ENCODE results near the gene TOMM34. TPM values are rescaled to one million over a fixed set of nuclear protein-coding genes. Genes with fewer than 3 reads are reported as not detected.

The TOMM34 gene
- total RNA-seq, 2 experiments from 2014 or later: 60.5 to 62.4 TPM

DNA sequence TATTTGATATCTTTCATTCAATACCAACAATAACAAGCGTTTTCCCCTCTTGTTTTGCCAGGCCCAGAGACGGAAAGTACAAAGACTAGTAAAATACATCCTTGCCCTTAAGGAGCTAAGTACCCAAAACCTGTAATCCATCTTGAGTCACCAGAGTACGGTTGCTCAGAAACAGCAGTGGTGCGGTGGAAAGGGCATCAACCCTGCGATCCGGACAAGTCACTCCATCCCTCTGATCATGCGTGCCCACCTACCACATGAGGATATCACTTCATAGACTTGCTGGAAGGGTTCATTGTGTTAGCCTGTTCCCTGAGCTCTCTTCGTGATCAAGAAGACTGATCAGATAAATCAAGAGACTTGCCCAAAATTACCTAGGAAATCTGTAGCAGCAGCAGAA is 1.9 kb downstream of the TOMM34 start:
- H3K9me3 Mint-ChIP-seq: peaks cover 2% of the 10 kb centered on the region
- peaks cover 66% of the 10 kb centered on the region for H3K4me1 Mint-ChIP-seq (ENCODE audit: low read depth)
- peaks cover 57% of the 10 kb centered on the region for H3K36me3 Mint-ChIP-seq (ENCODE audit: low read depth)
- H3K27me3 Mint-ChIP-seq: no peaks in the 10 kb centered on the region
- ChIA-PET POLR2A (interaction anchor here (1.0 to 3.5 kb wide), 7 partner anchors 9 to 78 kb away, joined by 3 to 14 read pairs (median 5); partner anchors contain the start of gene PABPC1L), CTCF (interaction anchor here (0.5 to 2.3 kb wide), 6 partner anchors 47 to 138 kb away, joined by 3 to 12 read pairs (median 4); no protein-coding TSS in a partner anchor)
- TF ChIP-seq, protein P1, sequence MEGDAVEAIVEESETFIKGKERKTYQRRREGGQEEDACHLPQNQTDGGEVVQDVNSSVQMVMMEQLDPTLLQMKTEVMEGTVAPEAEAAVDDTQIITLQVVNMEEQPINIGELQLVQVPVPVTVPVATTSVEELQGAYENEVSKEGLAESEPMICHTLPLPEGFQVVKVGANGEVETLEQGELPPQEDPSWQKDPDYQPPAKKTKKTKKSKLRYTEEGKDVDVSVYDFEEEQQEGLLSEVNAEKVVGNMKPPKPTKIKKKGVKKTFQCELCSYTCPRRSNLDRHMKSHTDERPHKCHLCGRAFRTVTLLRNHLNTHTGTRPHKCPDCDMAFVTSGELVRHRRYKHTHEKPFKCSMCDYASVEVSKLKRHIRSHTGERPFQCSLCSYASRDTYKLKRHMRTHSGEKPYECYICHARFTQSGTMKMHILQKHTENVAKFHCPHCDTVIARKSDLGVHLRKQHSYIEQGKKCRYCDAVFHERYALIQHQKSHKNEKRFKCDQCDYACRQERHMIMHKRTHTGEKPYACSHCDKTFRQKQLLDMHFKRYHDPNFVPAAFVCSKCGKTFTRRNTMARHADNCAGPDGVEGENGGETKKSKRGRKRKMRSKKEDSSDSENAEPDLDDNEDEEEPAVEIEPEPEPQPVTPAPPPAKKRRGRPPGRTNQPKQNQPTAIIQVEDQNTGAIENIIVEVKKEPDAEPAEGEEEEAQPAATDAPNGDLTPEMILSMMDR (IDR thresholded peaks at IDR 0.05): no peak
- peak overlapping the region; percentile 40 for H3K27ac Mint-ChIP-seq
- DNase-seq (no peak), ATAC-seq (no peak)
- intact Hi-C loops (cut with micrococcal nuclease): no loop called here
- peak overlapping the region; percentile 84 for H3K4me3 Mint-ChIP-seq

DNA sequence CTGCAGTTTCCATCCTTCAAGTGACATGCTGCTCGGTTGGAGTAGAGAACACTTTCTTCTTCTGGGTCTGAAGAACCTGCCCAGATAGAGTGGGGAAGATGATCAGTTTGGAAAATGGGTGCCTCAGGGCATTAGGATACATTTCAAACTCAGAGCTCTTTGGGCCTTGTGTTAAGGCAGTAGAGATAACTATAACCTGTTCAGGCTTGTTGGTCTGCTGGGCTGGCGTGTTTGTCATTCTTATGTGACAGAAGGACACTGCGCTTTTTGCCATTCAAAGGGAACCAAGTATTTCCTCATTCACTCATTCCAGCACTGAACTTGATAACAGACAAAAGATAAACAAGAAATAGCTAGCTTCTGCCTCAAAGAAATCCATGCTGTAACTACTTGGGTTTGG is 3.8 kb downstream of the TOMM34 start:
- H3K4me1 Mint-ChIP-seq (ENCODE audit: low read depth): peaks cover 59% of the 10 kb centered on the region
- POLR2A ChIA-PET: interaction anchor here (0.7 to 1.9 kb wide), 3 partner anchors 9 to 14 kb away, joined by 3 to 7 read pairs (median 4); no protein-coding TSS in a partner anchor

DNA sequence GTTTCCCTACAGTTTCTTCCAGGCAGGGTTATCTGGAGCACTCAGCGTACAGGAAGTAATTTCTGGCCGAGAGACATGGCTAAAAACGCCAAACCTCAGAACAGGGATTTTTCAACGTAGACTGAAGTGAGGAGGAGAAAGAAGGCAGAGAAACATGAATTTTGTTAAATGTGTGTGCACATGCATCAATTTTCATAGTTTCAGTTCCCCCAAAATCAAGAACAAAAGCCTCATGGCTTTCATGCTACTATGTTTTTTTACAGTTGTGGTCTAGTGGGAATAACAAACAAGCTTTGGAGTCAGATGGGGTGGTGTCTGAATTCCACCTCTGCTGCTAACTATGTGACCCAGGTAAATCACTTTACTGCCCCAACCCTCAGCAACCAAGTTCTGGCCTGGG is 4.9 kb downstream of the TOMM34 start:
- Mint-ChIP-seq H3K27ac (no peak overlapping the region), H3K4me1 (ENCODE audit: low read depth) (peaks cover 49% of the 10 kb centered on the region), H3K27me3 (no peaks in the 10 kb centered on the region), H3K36me3 (ENCODE audit: low read depth) (peaks cover 84% of the 10 kb centered on the region), H3K4me3 (no peak overlapping the region), H3K9me3 (no peaks in the 10 kb centered on the region)
- TF ChIP-seq, protein P1 (IDR thresholded peaks at IDR 0.05): no peak
- no peak for ATAC-seq
- ChIA-PET POLR2A (interaction anchor here (0.6 to 1.9 kb wide), 3 partner anchors 8 to 41 kb away, joined by 3 to 6 read pairs (median 4); no protein-coding TSS in a partner anchor), CTCF (no interaction called here)
- intact Hi-C loops (cut with micrococcal nuclease): no loop called here
- no peak for DNase-seq

More for the DNA sequence above, 3.8 kb downstream of the TOMM34 start:
- Mint-ChIP-seq H3K4me3 (no peak overlapping the region), H3K27me3 (no peaks in the 10 kb centered on the region), H3K27ac (no peak overlapping the region), H3K9me3 (no peaks in the 10 kb centered on the region), H3K36me3 (ENCODE audit: low read depth) (peaks cover 76% of the 10 kb centered on the region)
- intact Hi-C loops (cut with micrococcal nuclease): no loop called here
- ATAC-seq: no peak
- TF ChIP-seq, protein P1 (IDR thresholded peaks at IDR 0.05): no peak
- CTCF ChIA-PET: interaction anchor here (2.2 kb wide), 1 partner anchor 45 kb away, joined by 5 read pairs; no protein-coding TSS in a partner anchor
- no peak for DNase-seq

DNA sequence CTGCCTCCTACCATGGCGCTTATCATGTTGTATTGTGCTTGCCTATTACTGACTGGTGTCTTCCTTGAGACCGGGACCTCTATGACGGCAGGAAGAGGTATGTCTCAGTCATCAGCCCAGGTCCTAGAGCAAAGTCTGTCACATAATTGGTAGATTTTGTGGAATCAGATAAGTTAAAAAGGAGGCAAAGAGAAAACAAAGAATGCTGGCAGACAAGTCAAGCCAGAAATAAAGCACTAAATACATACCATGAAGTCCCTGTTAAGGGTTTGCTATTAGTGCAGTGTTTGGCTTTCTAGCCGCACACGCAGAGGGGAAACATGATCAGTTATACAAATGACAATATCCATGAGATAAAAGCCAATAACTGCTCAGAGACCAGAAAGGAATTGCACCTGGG is 6.0 kb downstream of the TOMM34 start:
- ATAC-seq (no peak), DNase-seq (no peak)
- CTCF ChIA-PET: interaction anchor here (0.9 to 1.2 kb wide), 2 partner anchors 11 to 129 kb away, joined by 3 read pairs; no protein-coding TSS in a partner anchor
- Mint-ChIP-seq H3K9me3 (no peaks in the 10 kb centered on the region), H3K36me3 (ENCODE audit: low read depth) (peaks cover 84% of the 10 kb centered on the region), H3K27me3 (no peaks in the 10 kb centered on the region), H3K27ac (no peak overlapping the region), H3K4me1 (ENCODE audit: low read depth) (peaks cover 44% of the 10 kb centered on the region), H3K4me3 (no peak overlapping the region)
- intact Hi-C loops (cut with micrococcal nuclease): no loop called here
- TF ChIP-seq, protein P1 (IDR thresholded peaks at IDR 0.05): no peak
- POLR2A ChIA-PET: interaction anchor here (1.0 to 5.4 kb wide), 4 partner anchors 9 to 42 kb away, joined by 4 to 30 read pairs (median 8); no protein-coding TSS in a partner anchor

DNA sequence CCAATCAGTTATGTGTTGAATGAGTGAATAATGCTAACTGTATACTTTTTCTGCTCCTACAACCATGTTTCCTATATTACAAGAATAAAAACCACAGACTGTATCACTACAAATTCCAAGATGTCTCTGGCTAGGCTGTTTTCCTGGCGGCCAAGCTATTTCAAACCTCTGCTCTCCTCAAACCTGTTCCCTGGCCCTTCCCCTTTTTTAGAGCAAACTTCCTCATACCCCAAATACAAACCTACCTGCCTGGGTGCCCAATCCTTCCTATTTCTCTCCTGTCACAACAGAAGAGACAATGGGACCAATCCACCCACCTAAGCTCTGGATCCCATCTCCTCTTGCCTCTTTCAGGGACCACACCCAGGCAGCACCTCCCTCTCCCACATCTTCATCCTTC is 7.5 kb downstream of the TOMM34 start:
- ChIA-PET CTCF (interaction anchor here (0.8 to 3.3 kb wide), 5 partner anchors 8 to 143 kb away, joined by 3 to 10 read pairs (median 9); partner anchors contain the start of gene TOMM34), POLR2A (interaction anchor here (0.7 to 5.4 kb wide), 5 partner anchors 11 to 100 kb away, joined by 3 to 30 read pairs (median 5); no protein-coding TSS in a partner anchor)
- ATAC-seq (no peak), DNase-seq (no peak)
- Mint-ChIP-seq H3K27ac (peak overlapping the region; percentile 40), H3K4me3 (no peak overlapping the region), H3K36me3 (ENCODE audit: low read depth) (peaks cover 79% of the 10 kb centered on the region), H3K27me3 (no peaks in the 10 kb centered on the region), H3K9me3 (no peaks in the 10 kb centered on the region), H3K4me1 (ENCODE audit: low read depth) (peaks cover 31% of the 10 kb centered on the region)
- intact Hi-C loops (cut with micrococcal nuclease): no loop called here
- TF ChIP-seq, protein P1 (IDR thresholded peaks at IDR 0.05): no peak
